WI38 (cell line): ENCODE measurements around the gene SMAD3.

Experiments
- H3K4me3 ChIP-seq: 2 replicates; pipeline ENCODE4 v1.5.1; 2011; ENCODE audit warnings: low read depth, mild to moderate bottlenecking, control low read depth, low read length
- CTCF ChIP-seq: IDR thresholded peaks from 2 replicates; pipeline ENCODE4 v1.5.1; 2012; ENCODE audit warnings: low read depth, mild to moderate bottlenecking, control low read depth, low read length

SMAD3 gene

GRCh38 chr15:67156426-67156825 is 91.0 kb downstream of the SMAD3 start:
- no peak overlapping the region for H3K4me3 ChIP-seq
- no peak for TF ChIP-seq CTCF

GRCh38 chr15:67156834-67157233 is 91.4 kb downstream of the SMAD3 start:
- no peak overlapping the region for H3K4me3 ChIP-seq
- TF ChIP-seq CTCF, result no peak

- no peak for TF ChIP-seq CTCF
- H3K4me3 ChIP-seq, result no peak overlapping the region
Observed at GRCh38 chr15:67157521-67158252, 92.3 kb downstream of the SMAD3 start.

- H3K4me3 ChIP-seq, result no peak overlapping the region
- TF ChIP-seq CTCF, result no peak
Observed at GRCh38 chr15:67158367-67158766, 93.0 kb downstream of the SMAD3 start.

GRCh38 chr15:67161412-67161811 is 96.0 kb downstream of the SMAD3 start:
- H3K4me3 ChIP-seq, result no peak overlapping the region
- TF ChIP-seq CTCF, result no peak

- no peak for TF ChIP-seq CTCF
Observed at GRCh38 chr15:67161881-67162280, 96.5 kb downstream of the SMAD3 start.

GRCh38 chr15:67163180-67163579 is 97.8 kb downstream of the SMAD3 start:
- TF ChIP-seq CTCF, result no peak
- no peak overlapping the region for H3K4me3 ChIP-seq

More at GRCh38 chr15:67161881-67162280, 96.5 kb downstream of the SMAD3 start:
- H3K4me3 ChIP-seq, result no peak overlapping the region
